ENCODE measurements around the gene EFNB2. TPM values are rescaled to one million over a fixed set of nuclear protein-coding genes. Genes with fewer than 3 reads are reported as not detected.

Gene EFNB2
- total RNA-seq, 1 donor from 2014 or later = 33.1 TPM

- DNase-seq = no peak
Observed at GRCh38 chr13:106550570-106551135, 15.2 kb upstream of the EFNB2 start.

GRCh38 chr13:106548064-106548696 lies 12.7 kb upstream of the EFNB2 start:
- DNase-seq = no peak

GRCh38 chr13:106541826-106542225 lies 6.4 kb upstream of the EFNB2 start:
- no peak for DNase-seq

- no peak for DNase-seq
Observed at GRCh38 chr13:106540613-106541012, 5.2 kb upstream of the EFNB2 start.

GRCh38 chr13:106537521-106537920 lies 2.1 kb upstream of the EFNB2 start:
- no peak for DNase-seq

DNA sequence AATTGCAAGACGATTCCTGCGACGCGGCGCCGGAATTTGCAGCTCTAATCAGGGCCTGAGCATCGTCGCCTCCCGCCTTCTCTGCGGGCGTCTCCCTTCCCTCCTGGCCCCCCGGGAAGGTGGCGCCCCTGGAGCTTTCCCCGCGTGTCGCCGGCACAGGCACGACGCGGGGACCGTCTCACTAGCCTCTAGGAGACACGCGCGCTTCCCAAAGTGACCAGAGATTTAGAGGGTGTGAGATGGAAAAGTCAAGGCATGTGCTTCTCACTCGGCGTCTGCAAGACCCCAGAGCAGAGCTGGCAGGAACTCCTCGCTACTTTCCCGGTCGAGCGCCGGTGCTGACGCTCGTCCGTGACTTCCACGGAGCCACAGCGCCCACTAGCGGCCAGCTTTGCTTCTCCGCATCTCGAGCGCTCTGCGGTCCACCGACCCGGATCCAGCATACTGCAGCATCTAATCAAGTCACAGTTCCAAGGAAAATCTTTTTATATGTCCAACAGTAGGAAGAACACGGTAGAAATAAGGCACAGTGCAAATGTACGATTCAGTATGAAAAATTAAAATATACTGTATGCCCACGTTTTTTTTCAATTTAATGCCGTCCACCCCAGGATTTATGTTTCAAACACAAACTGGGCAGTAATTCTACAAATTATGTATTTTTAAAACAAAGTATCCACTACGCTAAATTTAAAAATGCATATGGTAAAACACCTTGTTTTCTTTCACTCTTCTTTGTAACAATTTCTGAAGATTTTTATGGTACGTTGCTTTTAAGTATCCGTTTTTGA lies 977 bp upstream of the EFNB2 start:
- DNase-seq = peak; percentile 97

- DNase-seq = peak; percentile 51
Observed at GRCh38 chr13:106534639-106535551, 567 bp downstream of the EFNB2 start.

GRCh38 chr13:106533943-106534638 lies 1.4 kb downstream of the EFNB2 start:
- peak; percentile 64 for DNase-seq

- DNase-seq = peak; percentile 92
Observed at GRCh38 chr13:106533101-106533942, 2.1 kb downstream of the EFNB2 start.

- peak; percentile 68 for DNase-seq
Observed at GRCh38 chr13:106532111-106532929, 3.1 kb downstream of the EFNB2 start.

DNA sequence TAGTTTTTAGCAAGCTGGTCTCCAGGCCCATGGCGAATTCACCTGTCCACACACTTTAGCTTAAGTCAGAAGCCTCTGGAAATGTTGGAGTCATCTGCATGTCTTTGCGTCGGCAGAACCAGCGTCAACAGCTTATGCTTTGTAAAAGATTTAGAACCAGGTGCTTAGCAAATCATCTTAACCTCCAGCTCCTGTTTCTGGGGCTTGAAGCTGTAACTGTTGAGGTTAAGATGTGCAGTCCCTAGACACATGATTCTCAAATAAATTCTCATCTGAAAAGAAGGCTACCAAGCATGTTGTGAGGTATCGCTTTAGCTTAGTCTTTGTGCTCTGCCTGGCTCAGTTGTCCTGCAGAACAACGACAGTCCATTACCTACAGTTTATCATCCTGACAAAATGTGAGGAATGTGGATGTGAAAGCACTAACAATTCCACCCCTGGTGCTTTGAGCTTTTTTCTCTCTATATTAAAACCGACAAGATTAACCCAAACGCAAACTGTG lies 4.4 kb downstream of the EFNB2 start:
- DNase-seq = peak; percentile 29

DNA sequence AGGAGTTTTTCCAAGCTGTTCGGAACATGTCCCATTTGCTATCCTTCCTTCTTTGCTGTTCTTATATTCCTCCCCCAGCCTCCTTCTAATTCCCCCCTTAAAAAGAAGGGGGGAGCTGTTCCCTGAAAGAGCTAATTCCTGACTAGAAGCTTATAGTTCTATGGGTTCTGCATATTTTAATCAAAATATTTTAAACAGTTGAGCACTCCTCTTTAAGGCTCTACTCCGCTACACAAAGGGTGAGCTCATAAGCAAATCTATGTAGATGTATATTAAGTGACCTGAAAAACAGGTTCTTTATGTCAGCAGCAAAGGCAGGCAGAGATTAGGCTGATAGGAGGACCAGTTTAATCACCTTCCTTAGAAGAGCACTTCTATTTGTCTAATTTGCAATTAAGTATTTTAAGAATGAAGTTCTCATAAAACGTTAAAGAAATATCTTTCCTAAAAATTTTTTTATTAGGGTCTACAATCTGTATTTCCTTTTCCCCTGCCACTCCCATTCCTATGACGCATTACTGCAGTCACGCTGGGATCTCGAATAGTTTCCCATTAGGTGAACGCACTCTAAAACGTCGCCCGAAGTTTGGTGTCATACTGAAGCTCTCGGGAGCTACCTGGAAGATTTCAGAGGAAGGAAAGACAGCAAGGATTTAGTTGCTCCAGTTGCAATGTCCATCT lies 5.2 kb downstream of the EFNB2 start:
- peak; percentile 39 for DNase-seq

DNA sequence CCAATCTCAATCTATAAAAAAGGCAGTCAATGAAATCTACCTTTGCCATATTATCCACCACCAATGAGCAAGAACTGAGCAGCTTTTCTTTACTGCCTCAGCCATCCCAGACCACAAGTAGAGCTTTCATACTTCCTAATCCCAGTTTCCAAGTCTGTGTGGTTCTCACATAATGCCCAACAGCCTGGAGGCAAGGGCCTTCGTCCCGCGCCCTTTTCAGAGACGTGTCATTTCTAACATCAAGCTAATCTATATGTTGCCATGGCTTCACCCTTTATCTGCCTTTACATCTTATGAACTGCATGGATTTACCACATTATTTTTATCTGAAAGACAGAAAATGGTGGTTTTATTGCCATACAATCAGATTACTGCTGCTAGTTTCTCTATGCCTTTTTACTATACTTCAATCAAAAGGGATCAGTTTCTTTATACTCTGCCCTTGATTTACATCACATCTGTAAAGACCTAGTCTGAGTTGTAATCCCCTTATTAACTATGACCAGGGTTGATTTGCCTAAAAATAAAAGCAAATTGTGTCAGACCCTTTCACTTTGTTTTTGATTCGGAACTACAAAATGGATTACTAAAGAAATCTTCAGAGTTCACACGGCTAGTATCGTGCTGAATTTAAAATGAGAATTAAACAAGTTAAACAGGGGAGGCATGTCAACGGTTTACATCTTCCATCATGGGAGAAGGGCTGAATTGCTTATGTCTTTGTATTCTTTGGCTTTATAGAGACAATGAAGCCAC lies 5.9 kb downstream of the EFNB2 start:
- no peak for DNase-seq

DNA sequence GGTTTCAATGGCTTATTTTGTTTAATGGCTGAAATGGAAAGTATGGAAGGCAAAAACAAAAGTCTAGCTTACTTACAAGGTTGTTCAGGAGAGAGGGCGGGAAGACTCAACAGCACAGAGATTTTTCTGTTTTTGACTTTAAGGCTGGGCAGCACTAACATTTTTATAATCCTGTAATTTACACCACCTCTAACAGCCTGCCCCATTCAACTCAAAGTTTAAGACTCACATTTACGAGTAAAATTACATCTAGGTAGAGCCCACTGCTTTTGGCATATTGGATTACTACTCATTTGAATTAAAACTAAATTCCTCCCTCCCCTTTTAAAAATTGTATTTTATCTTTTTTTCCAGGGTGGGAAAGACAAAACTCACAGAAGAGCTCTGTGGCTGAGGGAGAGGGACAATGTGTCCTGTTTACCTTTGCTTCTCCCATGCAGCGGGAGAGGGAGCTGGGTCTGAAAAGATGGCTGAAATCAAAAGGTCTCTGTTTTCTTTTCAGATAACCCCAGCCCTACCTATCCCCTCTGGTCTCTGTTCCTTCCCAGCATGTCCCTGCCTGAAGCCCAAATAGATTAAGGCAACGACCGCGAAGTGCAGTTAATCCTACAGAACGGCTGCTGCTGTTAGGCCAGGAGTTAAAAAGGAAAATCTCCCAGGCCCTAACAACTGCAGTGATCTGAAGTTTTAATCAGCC lies 6.6 kb downstream of the EFNB2 start:
- no peak for DNase-seq

DNA sequence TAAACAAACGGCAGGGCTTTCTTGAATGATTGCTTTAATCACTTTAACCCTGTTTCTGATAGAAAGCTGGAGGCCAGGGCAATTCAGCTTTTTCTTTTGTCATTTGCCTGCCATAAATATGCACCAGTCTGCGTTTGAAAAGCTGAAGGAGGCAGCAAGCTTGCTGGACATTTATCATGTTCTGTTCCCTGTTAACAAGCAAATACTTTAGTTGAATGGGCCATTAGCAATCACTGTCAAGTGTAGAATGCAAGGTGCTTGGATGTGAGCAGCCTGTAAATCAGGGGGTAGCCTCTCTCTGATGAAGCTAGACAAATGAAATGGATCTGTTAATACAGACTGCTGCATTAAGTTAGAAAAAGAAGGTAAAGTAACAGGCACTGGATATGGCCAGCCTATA lies 7.6 kb downstream of the EFNB2 start:
- no peak for DNase-seq

DNA sequence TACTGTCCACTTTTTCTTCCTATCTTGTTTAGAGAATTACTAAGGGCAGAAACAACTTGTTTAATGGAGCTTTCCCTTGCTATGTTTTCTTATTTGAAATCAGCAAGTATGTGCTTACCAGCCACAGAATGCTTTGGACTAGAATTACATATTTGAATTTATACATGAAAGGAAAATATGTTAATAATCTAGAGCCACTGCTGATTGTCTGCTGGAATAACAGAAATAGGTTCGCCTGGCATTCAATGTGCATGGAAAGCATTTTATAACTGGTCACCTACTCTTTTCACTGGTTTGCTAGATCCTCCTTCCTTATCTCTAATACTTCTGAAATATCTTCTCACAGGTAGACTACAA lies 8.0 kb downstream of the EFNB2 start:
- no peak for DNase-seq

DNA sequence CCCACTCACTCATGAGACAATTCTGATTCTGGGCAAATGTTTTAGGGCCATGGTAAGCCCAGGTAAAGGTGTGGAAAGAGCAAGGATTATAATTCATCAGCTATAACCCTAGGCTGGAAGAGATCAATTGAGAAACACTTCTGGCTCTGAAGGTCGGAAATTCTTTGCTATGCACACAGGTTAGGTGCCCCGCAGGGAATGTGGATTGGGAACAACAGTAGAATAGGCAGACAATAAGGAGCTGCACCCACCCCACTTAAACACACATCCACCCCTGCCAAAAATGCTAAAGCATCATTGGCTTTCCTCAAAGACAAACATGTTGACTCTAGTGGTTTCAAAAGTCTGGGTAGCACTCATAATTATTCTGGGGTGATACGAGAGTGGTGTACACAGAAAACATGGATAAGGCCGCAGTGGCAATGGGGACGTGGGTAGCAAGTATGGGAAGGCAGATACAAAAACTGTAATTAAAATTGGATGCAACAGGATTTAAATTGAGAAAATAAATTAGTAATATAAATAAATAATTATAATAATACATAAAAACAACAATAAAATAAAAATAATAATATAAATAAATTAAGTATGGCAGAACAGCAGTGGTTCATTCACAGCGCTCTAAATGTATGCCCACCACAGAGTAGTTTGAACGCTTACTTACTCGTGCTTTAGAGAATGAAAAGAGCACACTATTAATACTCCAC lies 8.6 kb downstream of the EFNB2 start:
- no peak for DNase-seq
